Suppressor macrophage treated with lipopolysaccharide for 4 hours (primary cell): ENCODE results near the gene LIPC.

Experiments
- DNase-seq: peaks from one replicate; pipeline ENCODE4 v3.0.0-alpha.2; 2020

LIPC gene

DNA sequence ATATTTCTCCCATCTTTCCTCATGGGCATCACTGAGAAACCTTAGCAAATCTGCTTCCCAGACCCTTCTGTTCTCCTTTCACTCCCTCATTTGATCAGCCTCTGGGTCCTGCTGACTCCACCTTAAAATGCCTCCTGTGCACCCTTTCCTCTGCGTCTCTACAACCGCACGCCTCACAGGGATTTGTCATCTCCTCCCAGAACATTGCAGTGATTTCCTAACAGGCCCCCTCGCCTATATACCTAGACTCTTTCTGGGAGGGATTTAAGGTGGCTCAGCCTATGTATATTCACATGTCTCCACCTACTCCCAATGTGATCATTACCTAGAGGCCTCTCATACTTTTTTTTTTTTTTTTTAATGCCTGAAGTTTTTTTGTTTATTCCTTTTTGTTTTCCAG, 69.2 kb downstream of the LIPC start:
- DNase-seq: no peak

- no peak for DNase-seq
Observed at GRCh38 chr15:58501636-58502188, 69.9 kb downstream of the LIPC start.

DNA sequence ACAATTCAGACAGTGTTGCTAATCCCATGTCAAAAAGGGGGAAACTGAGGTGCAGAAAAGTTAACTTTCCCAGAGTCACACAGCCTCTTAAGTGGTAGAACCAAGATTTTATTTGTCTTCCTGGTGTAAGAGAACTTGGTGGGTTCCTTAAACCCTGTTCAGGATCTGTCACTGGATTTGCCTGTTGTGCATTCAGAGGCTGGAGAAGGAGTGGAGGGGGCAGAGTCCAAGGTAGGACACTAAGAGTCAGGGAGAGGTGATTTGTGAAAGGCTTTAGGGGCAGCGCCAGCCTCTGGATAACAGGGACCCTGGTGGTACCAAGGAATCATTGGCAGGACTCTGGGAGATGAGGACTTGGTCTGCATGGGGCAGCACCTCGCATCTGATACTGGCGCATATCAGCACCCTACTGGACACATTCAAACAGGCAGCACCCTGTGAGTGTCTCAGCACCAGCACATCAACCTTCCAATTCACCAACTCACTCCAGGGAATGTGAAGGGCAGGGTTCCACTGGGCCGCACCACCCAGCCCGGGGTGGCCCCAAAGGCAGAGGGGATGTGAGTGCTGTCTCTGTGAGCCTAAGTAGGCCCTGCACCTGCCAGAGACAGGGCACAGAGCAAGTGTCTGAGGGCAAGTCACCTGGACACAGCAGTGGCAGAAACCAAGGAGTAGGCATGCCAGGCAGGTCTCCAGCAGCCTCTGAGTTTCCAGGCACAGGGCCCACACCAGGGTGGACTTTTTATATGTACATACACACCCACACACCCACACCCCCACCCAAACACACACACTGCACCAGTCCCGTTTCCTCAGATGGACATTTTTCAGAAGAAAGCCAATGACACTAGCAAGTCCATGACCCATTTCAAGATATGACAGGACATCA, 71.6 kb downstream of the LIPC start:
- no peak for DNase-seq

- DNase-seq: no peak
Observed at GRCh38 chr15:58504674-58505234, 73.0 kb downstream of the LIPC start.

GRCh38 chr15:58505581-58505980, 73.8 kb downstream of the LIPC start:
- DNase-seq: no peak

- DNase-seq: no peak
Observed at GRCh38 chr15:58506064-58506490, 74.3 kb downstream of the LIPC start.

DNA sequence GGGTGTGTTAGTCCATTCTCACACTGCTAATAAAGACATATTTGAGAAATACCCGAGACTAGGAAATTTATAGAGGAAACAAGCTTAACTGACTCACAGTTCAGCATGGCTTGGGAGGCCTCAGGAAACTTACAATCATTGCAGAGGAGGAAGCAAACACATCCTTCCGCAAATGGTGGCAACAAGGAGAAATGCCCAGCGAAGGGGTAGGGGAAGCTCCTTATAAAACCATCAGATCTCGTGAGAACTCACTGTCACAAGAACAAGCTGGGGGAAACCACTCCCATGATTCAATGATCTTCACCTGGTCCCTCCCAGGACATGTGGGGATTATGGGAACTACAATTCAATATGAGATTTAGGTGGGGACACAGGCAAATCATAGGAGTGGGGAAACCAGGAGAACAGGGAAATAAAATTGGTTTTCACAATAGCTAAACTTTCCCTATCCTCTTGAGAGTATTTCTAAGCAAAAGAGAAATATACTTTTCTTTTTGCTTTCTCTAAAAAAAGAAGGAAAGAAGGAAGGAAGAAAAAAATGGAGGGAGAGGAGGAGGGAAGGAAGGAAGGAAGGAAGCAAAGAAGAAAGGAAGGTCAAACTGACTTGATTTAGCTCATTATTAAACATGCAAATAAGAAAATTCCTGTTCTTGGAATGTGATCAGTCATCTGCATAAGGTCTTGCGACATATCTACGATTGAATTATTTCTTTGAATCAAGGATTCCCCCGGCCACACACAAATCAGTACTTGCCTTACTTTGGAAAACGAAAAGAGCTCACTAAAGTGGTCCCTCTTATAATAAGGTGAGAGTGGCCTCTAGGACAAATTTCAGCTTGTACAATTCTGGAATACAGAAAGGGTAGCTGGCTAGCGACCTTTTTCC, 75.2 kb downstream of the LIPC start:
- DNase-seq: peak; percentile 32

DNA sequence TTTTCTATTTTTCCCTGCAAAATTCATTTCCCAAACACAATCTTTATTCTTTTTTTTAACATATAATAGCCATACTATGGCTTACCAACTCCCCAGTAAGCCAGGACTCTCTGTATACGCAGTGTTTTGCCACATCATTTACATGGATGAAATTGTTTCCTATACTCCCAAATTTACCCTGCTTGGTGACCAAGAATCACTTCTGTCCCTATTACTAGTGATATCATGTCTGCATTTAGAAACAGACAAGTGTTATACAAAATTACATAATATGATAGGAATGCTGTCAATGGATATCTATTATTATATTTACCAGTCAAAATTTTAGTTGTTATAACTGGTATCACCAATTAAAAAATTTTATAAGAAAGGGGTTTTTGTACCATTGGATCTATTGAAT, 77.8 kb downstream of the LIPC start:
- no peak for DNase-seq

DNA sequence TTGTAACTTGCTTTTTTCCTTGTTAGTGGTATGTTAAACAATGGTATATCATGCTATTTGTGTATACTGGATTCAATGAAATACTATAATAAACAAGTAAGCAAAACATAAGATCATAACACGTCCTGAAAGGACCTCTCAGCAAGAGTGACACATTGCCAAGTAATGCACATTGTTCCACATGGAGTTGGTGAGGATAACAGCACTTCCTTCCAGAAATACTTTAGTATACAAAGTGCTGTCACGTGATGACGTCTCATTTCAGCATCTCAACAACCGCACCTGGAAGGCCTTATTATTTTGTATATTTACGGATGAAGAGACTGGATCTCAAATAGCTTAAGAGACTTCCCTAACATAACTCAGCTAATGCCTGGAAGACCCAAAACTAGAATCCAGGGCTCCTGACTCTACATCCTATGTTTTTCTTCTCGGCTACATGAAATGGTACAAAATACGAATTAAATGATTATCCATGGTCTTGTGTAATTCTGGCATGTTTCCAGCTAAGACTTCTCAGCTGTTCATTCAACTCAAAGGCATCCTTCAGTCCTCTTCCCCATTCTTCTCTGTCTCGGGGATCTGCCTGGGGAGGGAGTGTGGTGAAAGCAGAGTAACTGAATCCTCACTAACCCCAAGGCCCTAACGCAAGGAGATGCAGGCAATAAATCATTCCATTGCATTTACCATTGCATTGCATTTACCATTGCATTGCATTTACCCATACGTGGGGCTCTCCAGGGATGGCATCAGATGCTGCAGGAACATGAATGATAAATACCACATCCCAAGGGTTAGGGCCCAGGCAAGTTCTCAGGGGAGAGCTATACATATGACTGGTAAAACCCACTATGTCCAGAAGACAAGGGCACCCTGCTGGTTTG, 79.2 kb downstream of the LIPC start:
- no peak for DNase-seq

DNA sequence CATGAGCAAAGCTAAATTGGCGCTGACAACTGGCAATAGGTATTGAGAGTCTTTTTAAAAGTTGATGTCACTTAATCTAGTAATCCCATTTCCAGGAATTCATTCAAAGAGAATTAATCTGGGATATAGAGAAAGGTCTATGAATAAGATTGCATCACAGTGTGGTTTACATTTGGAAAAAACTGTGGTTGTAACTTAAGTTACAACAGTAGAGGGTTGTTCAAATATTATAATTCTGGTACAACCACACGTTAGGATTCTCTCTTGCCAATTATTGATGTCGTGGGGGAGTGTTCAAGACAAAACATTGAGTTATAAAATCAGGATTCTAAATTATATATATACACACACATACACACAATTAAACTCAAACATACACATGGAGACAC, 79.8 kb downstream of the LIPC start:
- DNase-seq: no peak

GRCh38 chr15:58512522-58512921, 80.7 kb downstream of the LIPC start:
- DNase-seq: no peak

GRCh38 chr15:58513008-58513407, 81.2 kb downstream of the LIPC start:
- DNase-seq: no peak

DNA sequence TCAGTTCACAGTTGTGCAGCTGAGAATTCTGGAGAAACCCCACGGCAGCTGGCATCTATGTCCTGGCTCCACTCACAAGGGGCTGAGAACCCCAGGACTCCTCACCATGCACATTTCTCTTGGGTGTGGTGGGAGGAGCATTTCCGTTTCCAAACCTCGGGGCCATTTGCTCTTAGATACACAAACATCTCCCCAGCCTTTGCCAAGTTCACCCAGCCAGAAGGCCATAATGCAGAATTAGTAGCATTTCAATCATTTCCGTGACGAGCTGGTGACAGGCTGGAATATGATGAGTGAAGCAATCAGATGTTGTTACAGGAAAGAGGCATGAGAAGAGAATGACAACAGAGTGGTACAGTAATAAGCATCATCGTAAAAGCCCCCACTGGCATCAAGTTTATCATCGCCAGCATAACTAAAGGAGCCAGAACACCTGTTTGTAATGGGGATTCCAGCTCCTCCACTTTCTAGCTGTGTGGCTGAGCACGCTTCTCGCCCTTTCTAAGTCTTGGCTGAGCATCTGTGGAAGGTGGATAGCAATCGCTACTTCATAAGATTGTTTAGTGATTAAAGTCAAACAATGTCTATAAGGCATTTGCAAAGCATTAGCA, 82.0 kb downstream of the LIPC start:
- no peak for DNase-seq

DNA sequence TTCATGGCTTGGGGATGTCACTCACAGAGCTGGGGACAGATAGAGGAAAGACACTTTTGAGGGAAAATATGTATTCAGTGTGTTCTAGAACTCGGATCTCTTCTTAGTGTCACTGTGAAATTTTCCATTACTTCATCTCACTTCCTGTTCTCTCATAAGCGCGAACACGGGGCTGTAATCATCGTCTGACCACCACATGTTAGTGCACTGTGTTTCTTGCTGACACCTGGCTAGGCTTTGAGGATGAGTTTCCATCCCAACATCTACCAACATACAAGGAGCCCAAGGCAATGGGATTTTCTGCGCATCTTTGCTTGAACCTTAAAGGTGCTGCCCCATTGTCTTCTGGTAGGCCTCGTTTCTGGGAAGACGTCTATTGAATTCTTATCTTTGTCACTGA, 84.0 kb downstream of the LIPC start:
- peak; percentile 65 for DNase-seq

GRCh38 chr15:58517252-58517681, 85.5 kb downstream of the LIPC start:
- no peak for DNase-seq

GRCh38 chr15:58517682-58518525, 86.1 kb downstream of the LIPC start:
- peak; percentile 80 for DNase-seq

GRCh38 chr15:58518626-58519025, 86.8 kb downstream of the LIPC start:
- DNase-seq: no peak

GRCh38 chr15:58519516-58519915, 87.7 kb downstream of the LIPC start:
- no peak for DNase-seq

- DNase-seq: peak; percentile 39
Observed at GRCh38 chr15:58520464-58520863, 88.7 kb downstream of the LIPC start.

- DNase-seq: no peak
Observed at GRCh38 chr15:58520936-58521292, 89.1 kb downstream of the LIPC start.
